Left ventricle myocardium inferior (tissue), 1 donor: ENCODE data around the gene HIBADH. TPM values are rescaled to one million over a fixed set of nuclear protein-coding genes. Genes with fewer than 3 reads are reported as not detected.

Source experiments
- DNase-seq: peaks from one replicate; pipeline ENCODE4 v3.0.0-alpha.2; 2020
- H3K27ac ChIP-seq: fragments of 200-600 bp; replicated peaks from 2 replicates; pipeline ENCODE4 v1.8.0; 2021
- H3K27me3 ChIP-seq: fragments of 200-600 bp; 2 replicates; pipeline ENCODE4 v1.8.0; 2021; ENCODE audit warnings: low read depth
- H3K36me3 ChIP-seq: fragments of 200-600 bp; 2 replicates; pipeline ENCODE4 v1.8.0; 2021
- H3K4me1 ChIP-seq: fragments of 200-600 bp; 2 replicates; pipeline ENCODE4 v1.8.0; 2021
- H3K4me3 ChIP-seq: fragments of 200-600 bp; 2 replicates; pipeline ENCODE4 v1.8.0; 2021; ENCODE audit warnings: mild to moderate bottlenecking, moderate library complexity
- H3K9me3 ChIP-seq: fragments of 200-600 bp; replicated peaks from 2 replicates; pipeline ENCODE4 v1.8.0; 2021
- CTCF ChIP-seq: fragments of 200-600 bp; IDR thresholded peaks from 2 replicates; pipeline ENCODE4 v1.8.0; 2021; ENCODE audit warnings: antibody characterized with exemption, mild to moderate bottlenecking, borderline replicate concordance
- intact Hi-C: fragments of 100-400 bp; cut with micrococcal nuclease; formaldehyde crosslinking; loops from one replicate; pipeline ENCODE4 v1.11.0; 2022
- total RNA-seq: library from RNA; stranded (reverse); fragmentation: NEBNext Ultra II Directional; extraction: Animal tissue kit (Norgen Biotek cat#: 25700); gene quantifications from one replicate; pipeline ENCODE4 v1.2.1, GENCODE V29; 2021
- donor health status: DM: no; HTN: yes; CAD: no; lungs with severe emphysema.

The HIBADH gene
- total RNA-seq, 1 donor from 2014 or later, result 90.8 TPM

DNA sequence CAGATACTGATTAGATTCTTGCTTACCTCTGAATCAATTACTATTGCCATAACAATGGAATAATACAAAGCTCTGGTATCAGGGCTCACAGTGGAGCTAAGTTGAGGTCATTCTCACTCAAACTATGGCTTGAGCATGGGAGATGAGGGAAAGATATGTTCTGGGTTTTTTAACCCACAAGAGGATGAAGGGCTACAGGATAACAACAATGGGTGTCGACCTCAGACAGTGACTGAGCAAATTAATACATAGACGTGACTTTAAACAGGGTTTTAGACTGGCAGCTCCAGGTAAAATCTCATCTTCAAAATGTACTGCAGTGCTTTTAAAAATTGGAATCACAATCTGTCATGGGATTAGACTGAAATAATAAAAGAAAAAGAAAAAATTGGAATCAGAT is 7.5 kb upstream of the HIBADH start:
- intact Hi-C loops, result no loop called here
- H3K36me3 ChIP-seq, result no peaks in the 10 kb centered on the region
- TF ChIP-seq CTCF, result no peak
- H3K4me1 ChIP-seq, result no peaks in the 10 kb centered on the region
- H3K4me3 ChIP-seq, result no peak overlapping the region
- H3K27ac ChIP-seq, result no peak overlapping the region
- DNase-seq, result no peak
- no peaks in the 10 kb centered on the region for H3K27me3 ChIP-seq
- no peaks in the 10 kb centered on the region for H3K9me3 ChIP-seq

GRCh38 chr7:27665531-27665930 is 2.8 kb upstream of the HIBADH start:
- Histone ChIP-seq H3K4me1 (peaks cover 29% of the 10 kb centered on the region), H3K27ac (no peak overlapping the region), H3K4me3 (no peak overlapping the region), H3K36me3 (no peaks in the 10 kb centered on the region), H3K27me3 (no peaks in the 10 kb centered on the region), H3K9me3 (no peaks in the 10 kb centered on the region)
- TF ChIP-seq CTCF, result no peak
- no peak for DNase-seq
- intact Hi-C loops, result no loop called here

DNA sequence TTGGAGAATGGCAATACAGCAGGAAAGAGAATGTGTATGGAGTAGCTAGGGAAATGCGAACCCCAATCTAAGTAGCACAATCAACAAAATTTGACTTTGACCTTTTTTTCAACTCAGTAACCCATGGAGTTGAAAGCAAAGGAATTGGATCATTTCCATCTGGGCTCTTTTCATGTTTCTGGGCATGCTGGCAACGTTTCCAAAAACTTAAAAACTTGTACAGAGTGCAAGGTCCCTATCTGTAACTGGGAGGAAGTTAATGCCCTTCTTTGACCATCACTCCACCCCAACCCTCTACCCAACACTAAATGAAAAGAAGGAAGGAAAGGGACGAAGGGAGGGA is 1.3 kb upstream of the HIBADH start:
- Histone ChIP-seq H3K36me3 (no peaks in the 10 kb centered on the region), H3K4me1 (peaks cover 29% of the 10 kb centered on the region), H3K27ac (peak overlapping the region; percentile 90), H3K9me3 (no peaks in the 10 kb centered on the region), H3K27me3 (no peaks in the 10 kb centered on the region), H3K4me3 (peak overlapping the region; percentile 85)
- TF ChIP-seq CTCF, result no peak
- DNase-seq, result no peak
- intact Hi-C loops, result no loop called here

- Histone ChIP-seq H3K9me3 (no peaks in the 10 kb centered on the region), H3K4me3 (peak overlapping the region; percentile 85), H3K27ac (peak overlapping the region; percentile 90), H3K27me3 (no peaks in the 10 kb centered on the region), H3K4me1 (peaks cover 32% of the 10 kb centered on the region), H3K36me3 (no peaks in the 10 kb centered on the region)
- intact Hi-C loops, result no loop called here
- no peak for TF ChIP-seq CTCF
- DNase-seq, result peak; percentile 24
These were observed 733 bp downstream of the HIBADH start for GRCh38 chr7:27661811-27662489.

DNA sequence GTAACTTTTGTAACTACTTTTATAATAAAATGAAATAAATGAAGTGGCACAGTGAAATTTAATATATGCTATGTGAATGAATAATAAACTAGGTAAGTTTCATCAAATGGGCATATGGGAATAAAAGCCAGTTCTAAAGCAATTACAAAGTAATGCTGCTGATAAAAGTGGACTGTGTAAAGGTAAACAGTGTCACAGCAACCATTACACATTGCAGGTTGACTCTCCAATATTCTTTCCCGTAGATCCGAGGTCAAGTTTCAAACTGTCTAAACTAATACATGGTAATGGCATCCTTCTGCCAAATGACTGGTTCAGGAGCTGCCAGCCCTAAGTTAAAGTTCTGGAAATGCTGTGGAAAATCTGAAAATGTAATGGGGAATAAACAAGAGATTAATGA is 6.0 kb downstream of the HIBADH start:
- DNase-seq, result no peak
- Histone ChIP-seq H3K4me1 (peaks cover 24% of the 10 kb centered on the region), H3K27ac (no peak overlapping the region), H3K9me3 (no peaks in the 10 kb centered on the region), H3K36me3 (no peaks in the 10 kb centered on the region), H3K27me3 (no peaks in the 10 kb centered on the region), H3K4me3 (no peak overlapping the region)
- intact Hi-C loops, result loop anchor here (10.0 kb wide), 1 partner anchor 72 kb away; no protein-coding TSS in a partner anchor
- no peak for TF ChIP-seq CTCF

- no peak for TF ChIP-seq CTCF
- intact Hi-C loops, result loop anchor here (10.0 kb wide), 1 partner anchor 70 kb away; no protein-coding TSS in a partner anchor
- no peaks in the 10 kb centered on the region for H3K36me3 ChIP-seq
- H3K27me3 ChIP-seq, result no peaks in the 10 kb centered on the region
- peaks cover 18% of the 10 kb centered on the region for H3K4me1 ChIP-seq
- DNase-seq, result no peak
- no peak overlapping the region for H3K4me3 ChIP-seq
- H3K27ac ChIP-seq, result no peak overlapping the region
- no peaks in the 10 kb centered on the region for H3K9me3 ChIP-seq
These were observed 7.5 kb downstream of the HIBADH start for GRCh38 chr7:27655184-27655583.
